Mammary microvascular endothelial cell (primary cell): ENCODE results near the gene CAB39L. TPM values are rescaled to one million over a fixed set of nuclear protein-coding genes. Genes with fewer than 3 reads are reported as not detected.

Source experiments
- total RNA-seq: library from RNA; depleted of rRNA; stranded (reverse); fragments of >200 nt; gene quantifications from 2 replicates; pipeline ENCODE4 v1.2.3, GENCODE V29; 2015

The CAB39L gene
- 5.6 and 6.6 TPM in 2 replicates for total RNA-seq

GRCh38 chr13:49443704-49444523, at the start of gene CAB39L, which contains the start of gene SETDB2:
Gene CAB39L (minus strand): TSS chr13:49444064. CDS start chr13:49382910, 61,154 bp downstream.
Gene SETDB2 (plus strand): TSS chr13:49444274. CDS start chr13:49451894, 7,620 bp downstream.

Other genes starting within 250 kb of the CAB39L start
- gene MLNR, start 223.7 kb downstream of the CAB39L start, total RNA-seq: not detected in 2 replicates
- gene CDADC1, start 196.1 kb downstream of the CAB39L start, total RNA-seq: 0.94 and 3.4 TPM in 2 replicates
- gene SETDB2, start 210 bp upstream of the CAB39L start, total RNA-seq: 2.3 and 4.0 TPM in 2 replicates
- 43.4 and 44.8 TPM in 2 replicates for gene PHF11, start 51.9 kb upstream of the CAB39L start, total RNA-seq
- gene RCBTB1, start 141.5 kb upstream of the CAB39L start, total RNA-seq: 16.2 and 16.6 TPM in 2 replicates
- 0.27 and 0.89 TPM in 2 replicates for gene ARL11, start 184.4 kb upstream of the CAB39L start, total RNA-seq
- gene EBPL, start 247.4 kb upstream of the CAB39L start, total RNA-seq: 101 and 109 TPM in 2 replicates